Activated naive CD8-positive, alpha-beta T cell treated with anti-CD3 and anti-CD28 coated beads, Interleukin-2, amount 50 U/mL, for 16 hours (primary cell): ENCODE measurements around the gene ALDOA.

Experiments used
- DNase-seq: peaks from one replicate; pipeline ENCODE4 v3.0.0-alpha.2; 2020; ENCODE audit warnings: low read depth, low spot score

ALDOA gene

DNA sequence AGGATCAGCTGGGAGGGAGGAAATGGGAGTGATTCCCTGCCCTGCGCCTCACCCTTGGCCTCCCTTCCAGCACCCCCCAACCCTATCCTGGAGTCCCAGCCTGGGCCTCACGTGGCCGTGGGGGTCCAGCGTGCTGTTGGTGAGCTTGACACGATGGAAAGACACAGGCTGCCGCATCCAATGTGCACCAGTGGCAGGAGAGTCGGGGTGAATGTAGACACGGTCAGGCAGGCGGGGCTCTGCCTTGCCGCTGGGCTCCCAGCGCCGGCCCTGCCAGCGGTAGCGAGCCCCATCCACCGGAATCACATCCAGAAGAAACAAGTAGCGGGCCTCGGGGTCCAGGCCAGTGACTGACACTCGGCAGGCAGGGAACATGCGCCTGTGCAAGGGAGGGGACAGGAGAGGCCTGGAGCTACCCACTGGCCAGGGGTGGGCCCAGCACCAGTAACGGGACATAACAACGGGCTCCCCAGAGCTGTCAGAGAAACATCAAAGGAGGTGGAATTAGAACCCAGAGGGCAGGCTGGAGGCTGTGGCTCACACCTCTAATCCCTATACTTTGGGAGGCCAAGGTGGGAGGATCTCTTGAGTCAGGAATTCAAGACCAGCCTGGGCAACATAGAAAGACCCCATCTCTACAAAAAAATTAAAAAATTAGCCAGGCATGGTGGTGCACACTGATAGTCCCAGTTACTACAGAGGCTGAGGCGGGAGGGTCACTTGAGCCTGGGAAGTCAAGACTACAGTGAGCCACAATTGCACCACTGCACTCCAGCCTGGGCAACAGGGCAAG is 23.5 kb downstream of the ALDOA start:
- DNase-seq: no peak

- DNase-seq: no peak
Measured at GRCh38 chr16:30090610-30091331, 25.2 kb downstream of the ALDOA start.

DNA sequence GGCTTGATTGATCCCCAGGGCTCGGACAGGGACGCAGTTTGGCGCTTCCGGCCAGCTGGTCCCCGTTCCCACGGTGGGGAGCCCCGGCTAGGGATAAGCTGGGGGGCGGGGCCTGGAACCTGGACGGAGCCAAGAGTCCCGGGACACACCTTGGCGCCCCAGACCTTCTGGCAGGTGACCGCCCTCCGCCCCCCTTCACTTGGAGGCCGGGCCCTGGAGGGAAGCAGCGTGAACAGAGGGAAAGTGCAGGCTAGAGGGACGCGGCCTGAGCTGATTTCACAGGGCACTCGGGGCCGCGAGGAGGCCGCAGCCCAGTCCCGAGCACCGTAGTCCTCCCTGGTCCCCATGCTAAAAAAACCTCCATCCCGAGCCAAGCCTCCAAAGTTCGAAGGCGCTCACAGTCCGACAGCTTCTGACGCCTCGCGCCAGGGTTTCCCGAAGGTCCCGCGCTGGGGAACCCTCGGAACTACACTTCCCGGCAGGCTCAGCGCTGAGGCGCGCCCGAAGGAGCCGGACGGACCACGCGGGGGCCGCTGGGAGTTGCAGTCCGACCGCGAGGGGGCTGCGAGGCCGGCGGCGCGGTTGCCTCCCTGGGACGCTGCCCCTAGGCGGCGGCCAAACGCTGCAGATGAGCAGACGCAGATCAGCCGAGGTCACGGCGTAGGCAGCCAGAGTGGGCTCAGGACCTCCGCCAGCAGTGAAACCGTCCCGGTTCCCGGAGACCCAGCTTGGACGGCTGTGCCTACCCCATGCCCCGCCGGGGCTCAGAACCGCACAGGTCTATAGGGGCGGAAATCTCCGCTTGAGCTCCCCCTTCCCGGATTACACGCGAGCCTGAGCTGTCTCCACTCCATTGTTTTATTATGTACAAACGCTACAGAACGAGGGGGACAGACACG is 26.2 kb downstream of the ALDOA start, which contains the start of gene TBX6:
TSS of gene TBX6 (minus strand) at position 451 of the 899 bp plus-strand sequence. CDS start 731 bp downstream, outside the sequence.
- peak; percentile 82 for DNase-seq

DNA sequence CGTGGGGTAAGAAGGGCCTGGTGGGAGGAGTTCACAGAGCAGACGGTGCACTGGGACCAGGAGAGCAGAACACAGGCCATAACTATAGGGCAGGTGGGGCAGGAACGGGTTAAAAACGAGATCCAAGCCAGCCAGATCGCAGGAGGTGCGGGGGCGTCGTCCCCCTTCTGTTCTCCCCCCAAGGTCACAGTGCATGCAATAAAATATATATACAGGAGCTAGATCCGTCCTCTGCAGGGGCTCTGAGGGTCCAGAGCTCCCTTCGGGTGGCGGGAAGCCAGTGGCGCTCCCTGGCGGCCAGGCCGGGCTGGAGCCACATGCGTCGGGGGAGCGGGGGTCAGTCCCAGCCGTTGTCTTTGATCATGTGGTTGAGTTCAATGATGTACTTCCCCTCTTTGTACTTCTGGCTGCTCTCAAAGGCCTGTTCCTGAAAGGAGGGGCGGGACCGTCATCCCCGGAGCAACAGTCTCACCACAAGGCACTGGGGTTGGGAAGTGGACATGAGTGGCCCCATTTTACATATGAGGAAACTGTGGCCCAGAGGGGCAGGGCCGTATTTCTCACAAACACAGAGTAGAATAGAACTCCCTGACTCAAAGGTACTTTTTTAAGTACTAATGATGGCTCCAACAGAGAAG is 26.9 kb downstream of the ALDOA start:
- DNase-seq: no peak

- no peak for DNase-seq
Measured at GRCh38 chr16:30094541-30095165, 29.1 kb downstream of the ALDOA start.

GRCh38 chr16:30095166-30096078 is 29.9 kb downstream of the ALDOA start:
- no peak for DNase-seq

GRCh38 chr16:30096105-30096861 is 30.7 kb downstream of the ALDOA start, which contains the start of gene YPEL3:
TSS of gene YPEL3 (minus strand) at chr16:30096213. CDS start at chr16:30095482, 731 bp downstream.
- peak; percentile 78 for DNase-seq

GRCh38 chr16:30096862-30097563 is 31.5 kb downstream of the ALDOA start:
- DNase-seq: no peak

DNA sequence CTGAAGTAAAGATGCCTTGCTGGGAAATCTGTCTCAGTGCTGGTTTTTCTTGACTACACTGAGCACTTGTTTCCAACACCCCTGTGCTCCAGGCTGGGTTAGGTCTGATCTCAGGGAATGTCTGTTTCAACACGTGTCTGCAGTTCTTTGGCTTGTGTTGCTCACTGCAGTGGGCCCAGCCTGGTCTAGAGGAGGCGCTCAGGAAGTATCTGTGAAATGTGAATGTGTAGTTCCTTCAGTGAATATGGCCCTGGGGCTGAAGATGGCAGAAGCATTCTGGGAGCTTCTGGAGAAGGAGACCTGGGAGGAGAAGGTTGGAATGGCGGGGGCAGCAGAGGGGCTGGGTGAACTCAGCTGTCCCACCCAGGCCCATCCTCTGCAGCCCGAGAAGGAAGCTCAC is 38.5 kb downstream of the ALDOA start:
- no peak for DNase-seq

GRCh38 chr16:30104492-30104891 is 38.9 kb downstream of the ALDOA start:
- no peak for DNase-seq

- no peak for DNase-seq
Measured at GRCh38 chr16:30108059-30108850, 42.7 kb downstream of the ALDOA start.

- DNase-seq: no peak
Measured at GRCh38 chr16:30110661-30111060, 45.1 kb downstream of the ALDOA start.

DNA sequence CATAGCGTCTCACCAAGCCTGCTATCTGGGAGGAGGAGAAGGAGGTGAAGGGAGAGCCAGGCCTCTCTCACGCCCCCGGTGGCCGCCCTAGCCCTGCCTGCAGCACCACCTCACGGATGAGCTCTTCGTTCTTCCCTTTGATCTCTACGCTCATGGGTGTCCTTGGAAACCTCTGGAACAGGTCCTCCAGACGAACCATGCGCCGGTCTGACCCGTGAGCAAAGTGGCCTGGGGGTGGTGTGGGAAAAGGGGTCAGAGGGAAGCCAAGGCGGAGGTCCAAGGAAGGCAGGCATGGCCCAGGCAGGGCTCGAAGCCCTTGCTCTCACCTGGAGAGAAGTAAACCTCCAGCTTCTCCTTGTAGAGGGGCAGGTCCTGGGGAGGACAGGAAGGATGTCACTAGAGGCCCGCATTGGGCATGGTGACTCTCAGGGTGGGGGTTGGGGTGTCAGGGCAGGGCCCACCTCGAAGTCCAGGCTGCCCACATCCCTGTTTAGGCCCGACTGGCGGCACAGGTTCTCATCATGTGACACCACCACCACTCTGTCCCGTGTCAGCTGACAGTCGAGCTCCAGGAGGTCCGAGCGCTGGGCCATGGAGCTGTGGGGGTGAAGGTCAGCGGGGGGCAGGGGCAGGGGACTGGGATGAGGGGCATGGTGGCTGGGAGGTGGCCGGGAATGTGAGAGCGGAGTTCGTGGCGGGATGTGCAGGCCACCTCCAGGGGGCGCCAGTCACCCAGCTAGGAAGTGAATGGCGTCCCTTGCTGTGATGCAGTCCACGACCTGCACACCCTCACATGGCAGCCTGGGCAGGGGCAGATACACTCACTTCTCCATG is 46.9 kb downstream of the ALDOA start:
- peak; percentile 41 for DNase-seq

- DNase-seq: no peak
Measured at GRCh38 chr16:30113031-30113710, 47.6 kb downstream of the ALDOA start, which contains the start of gene GDPD3. TSS of gene GDPD3 (minus strand) at chr16:30113537. CDS start at chr16:30113478, 59 bp downstream.

DNA sequence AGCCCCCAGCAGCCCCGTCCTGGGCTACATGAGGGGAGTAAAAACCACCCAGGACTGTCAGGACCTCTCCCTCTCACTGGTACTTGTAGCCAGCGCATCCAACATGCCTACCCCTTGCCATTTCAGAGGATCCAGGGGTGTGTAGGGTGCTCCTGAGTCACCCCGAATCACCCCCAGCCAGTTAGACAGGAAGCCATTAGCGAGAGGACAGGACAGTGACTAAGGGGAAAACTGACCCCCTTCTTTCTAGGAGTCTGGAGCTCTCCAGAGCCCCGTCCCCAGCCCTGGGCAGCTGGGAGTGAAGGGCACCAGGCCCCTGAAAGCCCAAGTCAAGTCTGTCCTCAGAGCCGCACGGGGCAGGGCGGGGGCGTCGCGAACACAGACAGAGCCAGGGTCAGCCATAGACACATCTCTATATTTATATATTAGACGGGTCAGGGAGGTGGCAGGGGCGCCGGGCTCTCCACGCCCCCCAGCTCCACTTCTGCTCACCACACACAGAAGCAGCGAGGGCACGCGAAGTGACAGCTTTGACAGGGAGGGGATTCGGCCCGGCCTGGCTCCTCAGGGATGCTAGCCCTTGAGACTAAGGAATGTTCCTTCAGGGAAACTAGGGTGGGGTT is 48.3 kb downstream of the ALDOA start:
- no peak for DNase-seq
